NT2/D1 (cell line): ENCODE results near the gene STARD9.

Experiments
- YY1 ChIP-seq: IDR thresholded peaks from 2 replicates; pipeline ENCODE4 v1.6.1; 2011; ENCODE audit not compliant: insufficient read length, insufficient read depth
- ZNF274 ChIP-seq: IDR thresholded peaks from 2 replicates; pipeline ENCODE4 v1.6.1; 2011; ENCODE audit warnings: mild to moderate bottlenecking, low read depth, low read length

DNA sequence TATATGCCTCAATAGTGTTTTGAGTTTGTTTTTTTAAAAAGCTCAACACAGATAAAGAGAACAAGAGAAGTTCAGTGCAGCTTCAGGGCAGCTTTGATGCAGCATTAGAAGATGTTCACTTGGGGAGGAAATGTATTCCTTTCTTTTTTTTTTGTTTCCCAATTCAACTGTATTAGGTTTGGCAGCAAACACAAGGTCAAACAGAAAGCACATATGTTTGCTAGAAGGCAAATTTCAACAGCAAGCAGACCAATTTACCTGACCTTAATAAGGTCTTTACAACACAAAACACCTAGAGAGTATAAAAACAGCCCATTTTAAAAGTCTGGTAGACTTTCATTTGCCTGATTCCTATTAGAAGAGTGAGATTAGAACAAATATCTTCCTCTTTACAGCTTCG lies 168.8 kb downstream of the STARD9 start:
- TF ChIP-seq ZNF274 = no peak
- TF ChIP-seq YY1 = no peak
